SK-MEL-5 (cell line): ENCODE measurements around the gene SUPT4H1. TPM values are rescaled to one million over a fixed set of nuclear protein-coding genes. Genes with fewer than 3 reads are reported as not detected.
"Not testable (repeated sequence)": the region's sequence is repeated elsewhere in the genome, so short reads cannot be mapped to it uniquely, and the experiment has no call there.

Experiments
- DNase-seq: peaks from one replicate; pipeline ENCODE4 v3.0.0-alpha.2; 2016; ENCODE audit warnings: low read depth, low spot score
- in situ Hi-C: cut with HindIII; loops from 2 replicates; pipeline ENCODE4 v1.10.0; 2016; ENCODE audit warnings: low sequenced_read_pairs, high pct_unique_total_duplicates, low pct_unique_long_range_greater_than_20kb
- total RNA-seq: library from RNA; depleted of rRNA; stranded (reverse); fragments of >200 nt; shearing (Covaris generic); gene quantifications from 2 replicates; pipeline ENCODE4 v1.2.3, GENCODE V29; 2014

The SUPT4H1 gene
- total RNA-seq, 1 experiment from 2014 or later, result 102 TPM

DNA sequence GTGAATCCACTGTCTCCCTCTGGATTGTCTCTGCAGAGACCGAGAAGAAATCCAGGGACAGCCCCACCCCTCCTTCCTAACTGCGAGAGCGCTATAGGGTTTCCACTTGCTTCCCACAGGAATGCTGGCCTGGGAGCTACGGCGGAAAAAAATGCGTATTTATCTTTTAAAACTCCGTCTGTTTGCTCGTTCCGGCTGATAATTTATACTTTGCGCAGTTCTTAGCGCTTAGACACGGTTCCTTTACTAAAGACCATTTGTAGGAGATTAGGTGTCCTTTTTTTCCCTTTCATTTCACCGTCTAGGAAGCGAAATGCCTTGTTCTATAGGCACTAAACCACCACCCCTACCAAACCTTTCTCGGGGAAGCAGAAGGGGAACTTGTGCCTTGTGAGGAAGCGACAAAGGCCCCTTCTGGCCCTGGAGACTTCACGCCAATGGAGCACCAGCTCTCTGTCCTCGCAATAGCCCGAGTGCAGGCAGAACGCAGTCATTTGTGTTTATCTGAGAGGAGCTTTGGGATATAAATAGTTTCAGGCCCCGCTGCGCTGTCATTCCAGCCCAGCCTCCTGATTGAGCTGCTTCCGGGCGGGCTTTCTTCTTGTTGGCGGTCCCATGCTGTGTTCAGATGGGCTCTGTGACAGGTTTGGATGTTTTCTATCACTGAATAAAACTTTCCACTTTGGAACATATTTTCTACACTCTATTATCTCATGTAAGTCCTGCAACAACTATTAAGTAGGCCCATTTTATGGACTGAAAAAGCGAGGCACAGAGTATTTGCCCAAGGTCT lies 791 bp upstream of the SUPT4H1 start:
- in situ Hi-C loops, result no loop called here

DNA sequence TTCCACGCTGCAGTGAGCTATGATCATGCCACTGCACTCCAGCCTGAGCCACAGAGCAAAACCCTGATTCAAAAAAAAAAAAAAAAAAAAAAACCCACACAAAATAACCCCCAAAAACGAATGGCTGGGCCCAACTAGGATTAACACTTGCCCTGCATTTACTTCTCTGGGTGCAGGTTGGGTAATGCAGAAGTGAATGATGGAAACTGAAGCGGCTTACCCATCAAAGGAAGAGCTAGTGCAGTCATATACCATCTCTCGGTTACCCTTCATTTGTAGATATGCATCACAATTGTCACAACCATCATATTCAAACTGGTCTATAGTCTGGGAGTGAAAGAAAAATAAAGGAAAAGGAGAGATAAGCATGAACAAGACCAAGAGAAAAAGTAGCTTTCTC lies 819 bp downstream of the SUPT4H1 start:
- no peak for DNase-seq
- in situ Hi-C loops, result no loop called here

More for the DNA sequence above, 791 bp upstream of the SUPT4H1 start:
- DNase-seq, result peak; percentile 28

GRCh38 chr17:58348038-58348437 lies 4.0 kb downstream of the SUPT4H1 start:
- no peak for DNase-seq
- in situ Hi-C loops, result no loop called here

DNA sequence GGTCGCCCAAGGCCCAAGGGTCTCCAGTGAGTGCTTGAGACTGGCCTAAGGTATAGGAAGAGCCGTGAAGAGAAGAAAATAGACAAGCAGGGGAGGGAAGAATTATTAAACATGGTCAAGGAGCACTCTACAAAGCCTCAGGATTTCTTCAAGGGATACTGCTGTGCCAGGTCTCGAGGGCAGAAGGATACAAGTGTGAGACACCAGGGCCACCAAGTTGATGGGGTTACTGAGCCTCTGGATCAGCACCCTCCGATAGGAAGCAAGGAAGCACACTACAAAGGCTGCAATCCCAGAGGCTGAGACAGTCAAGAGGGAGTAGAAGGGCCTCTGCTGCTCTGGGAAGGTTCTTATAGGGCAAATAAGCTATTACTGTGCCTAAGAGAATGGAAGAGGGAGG lies 6.5 kb downstream of the SUPT4H1 start:
- in situ Hi-C loops, result no loop called here
- DNase-seq, result no peak

DNA sequence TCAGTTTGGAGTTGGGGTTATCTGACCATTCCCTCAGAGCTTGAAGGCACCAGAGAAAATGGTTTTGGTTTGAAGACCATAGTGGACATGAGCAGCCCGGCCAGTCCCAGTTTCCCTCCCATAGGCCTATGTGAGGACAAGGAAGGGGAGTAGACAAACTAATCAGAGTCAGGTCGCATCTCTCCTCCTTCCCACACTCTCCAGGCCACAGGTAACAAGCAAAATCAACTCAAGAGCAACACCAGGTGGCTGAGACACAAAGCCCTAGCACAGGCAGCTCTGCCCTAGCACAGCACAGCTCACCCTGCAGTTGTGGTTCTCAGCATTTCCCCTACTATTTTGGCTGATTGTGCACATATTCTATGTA lies 7.2 kb downstream of the SUPT4H1 start:
- in situ Hi-C loops, result no loop called here
- no peak for DNase-seq

- in situ Hi-C loops, result no loop called here
- DNase-seq, result no peak
These were observed 7.8 kb downstream of the SUPT4H1 start for GRCh38 chr17:58344047-58344790.

DNA sequence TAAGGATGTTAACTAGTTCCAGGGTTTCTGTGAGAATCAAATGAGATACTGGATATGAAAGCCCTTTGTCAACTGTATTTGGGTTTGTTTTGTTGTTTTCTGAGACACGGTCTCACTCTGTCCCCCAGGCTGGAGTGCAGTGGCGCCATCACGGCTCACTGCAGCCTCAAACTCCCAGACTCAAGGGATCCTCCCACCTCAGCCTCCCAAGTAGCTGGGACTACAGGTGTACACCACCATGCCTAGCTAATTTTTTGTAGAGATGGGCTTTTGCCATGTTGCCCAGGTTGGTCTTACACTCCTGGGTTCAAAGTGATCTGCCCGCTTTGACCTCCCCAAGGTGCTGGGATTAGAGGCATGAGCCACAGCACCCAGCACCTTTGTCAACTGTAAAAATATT lies 8.9 kb downstream of the SUPT4H1 start:
- in situ Hi-C loops, result no loop called here
- DNase-seq, result no peak

- in situ Hi-C loops, result no loop called here
- DNase-seq, result no peak
These were observed 10.0 kb downstream of the SUPT4H1 start for GRCh38 chr17:58341861-58342475.

- DNase-seq, in situ Hi-C loops: not testable (repeated sequence)
These were observed 10.7 kb downstream of the SUPT4H1 start for GRCh38 chr17:58341136-58341860.

DNA sequence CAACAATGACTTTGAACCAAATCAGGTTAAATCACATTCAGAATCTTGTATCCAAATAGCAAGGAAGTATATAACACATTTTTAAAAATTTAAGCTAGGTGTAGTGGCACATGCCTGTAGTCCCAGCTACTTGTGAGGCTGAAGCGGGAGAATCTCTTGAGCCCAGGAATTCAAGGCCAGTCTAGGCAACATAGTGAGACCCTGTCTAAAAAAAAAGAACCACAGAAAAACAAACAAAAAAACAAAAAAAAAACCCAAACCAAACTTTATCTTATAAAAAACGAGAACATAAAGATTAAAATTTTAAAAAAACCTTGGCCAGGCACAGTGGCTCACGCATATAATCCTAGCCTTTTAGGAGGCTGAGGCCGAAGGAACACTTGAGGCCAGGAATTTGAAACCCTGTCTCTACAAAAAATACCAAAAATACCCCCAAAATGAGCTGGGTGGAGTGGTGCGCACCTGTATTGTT lies 11.6 kb downstream of the SUPT4H1 start:
- in situ Hi-C loops, result no loop called here
- no peak for DNase-seq

GRCh38 chr17:58339755-58340404 lies 12.1 kb downstream of the SUPT4H1 start:
- DNase-seq, result no peak
- in situ Hi-C loops, result no loop called here

GRCh38 chr17:58338841-58339754 lies 12.9 kb downstream of the SUPT4H1 start:
- in situ Hi-C loops, result no loop called here
- DNase-seq, result peak; percentile 59

DNA sequence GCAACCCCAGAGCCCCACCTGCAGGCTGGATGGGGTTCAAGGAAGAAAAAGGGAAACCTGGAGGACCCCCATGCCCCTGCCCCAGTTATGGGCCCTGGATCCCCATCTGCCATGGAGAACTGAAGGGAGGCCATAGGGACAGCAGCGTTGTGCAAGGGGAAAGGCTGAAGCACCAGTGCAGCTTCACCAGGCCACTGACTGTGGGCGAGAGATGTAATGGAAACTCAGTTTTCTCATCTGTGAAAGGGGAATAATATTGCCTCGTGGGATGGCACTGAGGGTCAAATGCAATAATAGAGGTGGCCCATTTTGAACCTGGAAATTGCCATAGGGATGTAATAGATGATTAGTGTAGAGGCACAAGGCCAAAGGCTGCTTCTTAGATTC lies 13.6 kb downstream of the SUPT4H1 start:
- DNase-seq, result no peak
- in situ Hi-C loops, result no loop called here

DNA sequence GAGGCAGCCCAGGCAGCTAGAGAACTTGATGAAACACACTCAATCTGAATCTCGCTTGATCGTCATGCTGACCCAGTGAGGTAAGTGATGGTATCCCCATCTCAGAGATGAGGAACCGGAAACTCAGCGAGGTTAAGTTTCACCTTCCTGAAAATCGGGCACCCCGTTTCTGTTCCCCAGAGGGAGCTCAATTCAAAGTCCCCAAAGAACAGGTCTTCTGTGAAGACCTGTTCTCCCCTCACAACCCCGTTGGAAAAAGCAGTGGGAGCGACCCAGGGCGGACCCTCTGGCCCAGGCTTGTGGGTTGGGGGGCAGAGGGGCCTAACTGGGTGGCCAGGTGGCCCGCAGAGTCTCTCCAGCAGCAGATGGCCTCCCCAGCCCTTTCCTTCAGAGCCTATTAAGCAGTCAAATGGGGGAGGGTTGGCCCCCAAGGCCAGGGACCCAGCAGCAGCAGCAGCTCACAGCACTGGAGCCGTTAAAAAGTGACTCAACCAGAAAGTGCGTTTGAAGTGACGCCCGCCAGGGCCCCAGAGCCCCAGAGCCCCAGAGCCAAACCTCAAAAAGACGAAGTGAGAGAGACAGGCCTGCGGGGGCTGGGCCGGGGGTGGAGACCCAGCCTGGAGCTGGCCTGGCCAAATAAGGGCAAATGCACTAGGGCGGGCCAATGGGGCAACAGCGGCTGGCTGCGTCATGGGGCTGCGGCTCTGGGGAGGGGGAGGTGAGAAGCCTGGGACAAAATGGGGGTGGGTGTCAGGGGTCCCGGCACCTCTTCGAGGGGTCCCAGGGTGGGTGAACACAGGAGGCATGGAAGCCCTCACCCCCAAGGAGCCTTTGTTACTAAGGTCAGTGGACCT lies 14.2 kb downstream of the SUPT4H1 start:
- in situ Hi-C loops, result no loop called here
- DNase-seq, result no peak

DNA sequence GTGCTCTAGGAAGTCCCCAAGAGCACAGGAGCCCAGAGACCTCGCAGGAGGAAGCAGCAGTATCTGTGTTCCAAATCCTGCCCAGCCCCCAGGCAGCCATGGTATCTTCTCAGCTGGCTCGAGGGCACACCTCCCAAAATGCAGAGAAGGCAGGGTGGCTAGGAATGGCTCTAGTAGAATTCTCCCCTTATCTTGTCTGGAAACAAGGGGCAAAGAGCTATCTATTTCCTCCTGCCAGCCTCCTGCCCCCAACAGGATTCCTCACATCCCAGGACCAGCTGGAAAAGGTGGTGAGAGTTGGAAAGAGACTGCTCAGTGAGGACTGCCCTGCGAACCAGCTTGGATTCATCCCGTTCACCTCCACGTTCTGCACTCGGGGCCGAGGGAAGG lies 14.8 kb downstream of the SUPT4H1 start:
- in situ Hi-C loops, result no loop called here

More for the DNA sequence above, 14.8 kb downstream of the SUPT4H1 start:
- no peak for DNase-seq
